SK-N-SH (cell line): ENCODE results near the gene SORBS2. TPM values are rescaled to one million over a fixed set of nuclear protein-coding genes. Genes with fewer than 3 reads are reported as not detected.

Experiments used
- CTCF ChIA-PET: fragments of 300-600, 350-600 bp; formaldehyde crosslinking; extraction: SDS; loops from one replicate; lab custom pipeline; 2021; lab: Yijun Ruan, JAX
- POLR2A ChIA-PET: fragments of 350-600 bp; sonication (Branson Sonifier 250); formaldehyde crosslinking; extraction: SDS; loops from one replicate; lab custom pipeline; 2020; ENCODE audit warnings: antibody characterized with exemption, inconsistent platforms; lab: Yijun Ruan, JAX
- DNase-seq: peaks from one replicate; pipeline ENCODE4 v3.0.0; 2012
- H2AFZ ChIP-seq: fragments of 200-600 bp; sonication (generic); 2 replicates; pipeline ENCODE4 v1.8.1; 2016; ENCODE audit warnings: antibody characterized with exemption, mild to moderate bottlenecking, low read depth
- H3F3A ChIP-seq: fragments of 200-600 bp; sonication (generic); replicated peaks from 2 replicates; pipeline ENCODE3; 2016; ENCODE audit warnings: antibody characterized with exemption, mild to moderate bottlenecking; ENCODE audit not compliant: insufficient read depth
- H3K27ac ChIP-seq, 2 experiments: fragments of 200-500 bp in 1 of 2; fragments of 200-600 bp in 1 of 2; sonication (Bioruptor generic) in 1 of 2; sonication (generic), shearing (Covaris generic) in 1 of 2; 2 replicates each; pipeline versions ENCODE4 v1.5.1 to v1.6.1; 2014 to 2016; ENCODE audit warnings: low read depth in 2 of 2, inconsistent platforms in 1 of 2, low read length in 1 of 2, mild to moderate bottlenecking in 1 of 2, mixed read lengths in 1 of 2
- H3K27me3 ChIP-seq: fragments of 200-600 bp; sonication (generic), shearing (Covaris generic); 2 replicates; pipeline ENCODE4 v1.6.1; 2016; ENCODE audit warnings: mixed run types; ENCODE audit not compliant: insufficient read depth
- H3K36me3 ChIP-seq, 2 experiments: fragments of 200-500 bp in 1 of 2; fragments of 200-600 bp in 1 of 2; sonication (Bioruptor generic) in 1 of 2; sonication (generic) in 1 of 2; replicated peaks in 1 of 2; 2 replicates each; pipeline versions ENCODE3 to v1.5.1; 2014 to 2016; ENCODE audit warnings: low read length in 1 of 2, mild to moderate bottlenecking in 1 of 2; ENCODE audit not compliant: insufficient read depth in 2 of 2, control insufficient read depth in 1 of 2
- H3K4me1 ChIP-seq, 2 experiments: fragments of 200-500 bp in 1 of 2; fragments of 200-600 bp in 1 of 2; sonication (Bioruptor generic) in 1 of 2; sonication (generic), shearing (Covaris generic) in 1 of 2; 2 replicates each; pipeline versions ENCODE4 v1.5.1 to v1.6.1; 2014 to 2016; ENCODE audit warnings: low read depth in 1 of 2, low read length in 1 of 2, mixed run types in 1 of 2; ENCODE audit not compliant: insufficient read depth in 2 of 2, control insufficient read depth in 1 of 2
- H3K4me2 ChIP-seq: fragments of 200-600 bp; sonication (generic), shearing (Covaris generic); 2 replicates; pipeline ENCODE4 v1.6.1; 2017; ENCODE audit warnings: mixed run types
- H3K4me3 ChIP-seq, 2 experiments: fragments of 200-500 bp in 1 of 2; fragments of 200-600 bp in 1 of 2; sonication (Bioruptor generic) in 1 of 2; sonication (generic), shearing (Covaris generic) in 1 of 2; 2 replicates each; pipeline versions ENCODE4 v1.5.1 to v1.8.1; 2014 to 2016; ENCODE audit warnings: low read depth in 2 of 2, inconsistent platforms in 1 of 2, low read length in 1 of 2, mild to moderate bottlenecking in 1 of 2, mixed read lengths in 1 of 2, moderate library complexity in 1 of 2
- H3K79me2 ChIP-seq: fragments of 200-600 bp; sonication (generic); 2 replicates; pipeline ENCODE4 v1.8.1; 2017; ENCODE audit warnings: mild to moderate bottlenecking; ENCODE audit not compliant: insufficient read depth
- H3K9ac ChIP-seq: fragments of 200-600 bp; sonication (generic); 2 replicates; pipeline ENCODE4 v1.6.1; 2017; ENCODE audit warnings: mixed run types
- H3K9me2 ChIP-seq: fragments of 200-600 bp; sonication (generic); 2 replicates; pipeline ENCODE4 v1.6.1; 2017; ENCODE audit warnings: mixed run types
- H3K9me3 ChIP-seq: fragments of 200-600 bp; sonication (generic); 2 replicates; pipeline ENCODE4 v1.6.1; 2017; ENCODE audit warnings: mixed run types, mild to moderate bottlenecking, moderate library complexity
- H4K20me1 ChIP-seq: fragments of 200-600 bp; sonication (generic); 2 replicates; pipeline ENCODE4 v1.6.1; 2017; ENCODE audit warnings: mild to moderate bottlenecking, mixed run types; ENCODE audit not compliant: insufficient read depth
- CTCF ChIP-seq: fragments of 200-600 bp; sonication (generic); IDR thresholded peaks from 2 replicates; pipeline ENCODE4 v1.6.1; 2017; ENCODE audit warnings: antibody characterized with exemption, mild to moderate bottlenecking, moderate library complexity
- EZH2phosphoT487 ChIP-seq: fragments of 200-600 bp; sonication (generic); IDR thresholded peaks from 2 replicates; pipeline ENCODE4 v1.6.1; 2017; ENCODE audit warnings: low read depth, mixed run types, mild to moderate bottlenecking, antibody characterized with exemption, moderate library complexity, borderline replicate concordance
- FOSL2 ChIP-seq: IDR thresholded peaks from 2 replicates; pipeline ENCODE4 v1.4.0; 2012; ENCODE audit warnings: low read depth, mild to moderate bottlenecking, moderate library complexity, borderline replicate concordance
- GABPA ChIP-seq: IDR thresholded peaks from 2 replicates; pipeline ENCODE4 v1.4.0; 2012; ENCODE audit warnings: low read depth, mild to moderate bottlenecking
- IRF3 ChIP-seq: fragments of 150-350 bp; IDR thresholded peaks from 2 replicates; pipeline ENCODE4 v1.6.1; 2016; ENCODE audit warnings: mild to moderate bottlenecking, low read depth, low read length
- JUND ChIP-seq: IDR thresholded peaks from 2 replicates; pipeline ENCODE4 v1.4.0; 2012
- MAX ChIP-seq: IDR thresholded peaks from 2 replicates; pipeline ENCODE4 v1.4.0; 2012; ENCODE audit warnings: low read depth
- MEF2A ChIP-seq: IDR thresholded peaks from 2 replicates; pipeline ENCODE4 v1.4.0; 2012; ENCODE audit warnings: low read depth, borderline replicate concordance
- NRF1 ChIP-seq: IDR thresholded peaks from 2 replicates; pipeline ENCODE4 v1.6.1; 2012; ENCODE audit warnings: low read depth, mild to moderate bottlenecking, low read length
- PBX3 ChIP-seq: IDR thresholded peaks from 2 replicates; pipeline ENCODE4; 2012
- RCOR1 ChIP-seq: fragments of 150-350 bp; IDR thresholded peaks from 2 replicates; pipeline ENCODE4 v1.6.1; 2017; ENCODE audit warnings: antibody characterized with exemption, low read length
- SIN3A ChIP-seq: IDR thresholded peaks from 2 replicates; pipeline ENCODE4 v1.6.1; 2012; ENCODE audit warnings: low read depth, mild to moderate bottlenecking, low read length, moderate library complexity, borderline replicate concordance
- SMC3 ChIP-seq: IDR thresholded peaks from 2 replicates; pipeline ENCODE4 v1.6.1; 2012; ENCODE audit warnings: low read depth, low read length, improper control_type of control experiment
- TCF12 ChIP-seq: IDR thresholded peaks from 2 replicates; pipeline ENCODE4 v1.4.0; 2012
- TEAD4 ChIP-seq: IDR thresholded peaks from 2 replicates; pipeline ENCODE4 v1.4.0; 2012; ENCODE audit warnings: mild to moderate bottlenecking, borderline replicate concordance; ENCODE audit not compliant: insufficient read depth
- USF2 ChIP-seq: fragments of 150-350 bp; IDR thresholded peaks from 2 replicates; pipeline ENCODE4 v1.6.1; 2017; ENCODE audit warnings: antibody characterized with exemption, low read length, low read depth, borderline replicate concordance
- WGBS: methylation state at CpG from one replicate; pipeline ENCODE4 v1.1.6; 2017; ENCODE audit warnings: low lambda C conversion rate; 5-methylcytosine and 5-hydroxymethylcytosine counted together
- polyA plus RNA-seq, 3 experiments: library from polyadenylated mRNA; depleted of rRNA; stranded (reverse); fragments of >200 nt; gene quantifications; 2 replicates each; pipeline ENCODE4 v1.2.3, GENCODE V29; 2012

The SORBS2 gene
- polyA plus RNA-seq, 1 of the 3 experiments (the other 2 are of a cell fraction), result 2.5 TPM

GRCh38 chr4:185735866-185736400 lies 76.1 kb downstream of the SORBS2 start:
- H3K9ac ChIP-seq, result no peak overlapping the region
- no peaks in the 10 kb centered on the region for H3K79me2 ChIP-seq
- no peak overlapping the region for H3K4me2 ChIP-seq
- H3K27me3 ChIP-seq, result no peaks in the 10 kb centered on the region
- no peak overlapping the region; a peak in 1 of 4 replicates for H3K27ac ChIP-seq
- CTCF ChIA-PET, result no interaction called here
- no peaks in the 10 kb centered on the region for H3K9me2 ChIP-seq
- H3K36me3 ChIP-seq, result no peaks in the 10 kb centered on the region
- TF ChIP-seq USF2, result no peak
- TF ChIP-seq TCF12, result no peak
- no peak for TF ChIP-seq CTCF
- TF ChIP-seq IRF3, result no peak
- TF ChIP-seq GABPA, result no peak
- TF ChIP-seq MEF2A, result no peak
- no peak for TF ChIP-seq RCOR1
- TF ChIP-seq EZH2phosphoT487, result no peak
- no peak for TF ChIP-seq SIN3A
- TF ChIP-seq SMC3, result no peak
- no peaks in the 10 kb centered on the region for H3K9me3 ChIP-seq
- POLR2A ChIA-PET, result no interaction called here
- H3F3A ChIP-seq, result peaks cover 3% of the 10 kb centered on the region
- H4K20me1 ChIP-seq, result no peaks in the 10 kb centered on the region
- no peak for DNase-seq
- H3K4me1 ChIP-seq, result peaks cover 2 to 6% of the 10 kb centered on the region in 2 experiments; a peak in 3 of 4 replicates
- H2AFZ ChIP-seq, result no peak overlapping the region
- 95% methylated on average over 4 of the region's 4 CpGs for WGBS
- no peak overlapping the region for H3K4me3 ChIP-seq

- CTCF ChIA-PET, result no interaction called here
- TF ChIP-seq CTCF (no peak), FOSL2 (no peak), TCF12 (no peak), JUND (no peak), NRF1 (no peak), TEAD4 (no peak), PBX3 (no peak), RCOR1 (no peak), SIN3A (no peak), MAX (no peak), USF2 (no peak)
Measured at GRCh38 chr4:185734930-185735329, 77.1 kb downstream of the SORBS2 start.

More at GRCh38 chr4:185734930-185735329, 77.1 kb downstream of the SORBS2 start:
- no peaks in the 10 kb centered on the region for H4K20me1 ChIP-seq
- no peaks in the 10 kb centered on the region for H3K36me3 ChIP-seq
- H3K27ac ChIP-seq, result no peak overlapping the region
- H3F3A ChIP-seq, result peaks cover 6% of the 10 kb centered on the region
- no peaks in the 10 kb centered on the region for H3K79me2 ChIP-seq
- H3K4me1 ChIP-seq, result peaks cover 6 to 7% of the 10 kb centered on the region in 2 experiments; a peak in 3 of 4 replicates
- H3K9me3 ChIP-seq, result no peaks in the 10 kb centered on the region
- no peak overlapping the region for H2AFZ ChIP-seq
- no peak overlapping the region for H3K4me2 ChIP-seq
- no peak overlapping the region for H3K4me3 ChIP-seq
- H3K9ac ChIP-seq, result no peak overlapping the region
- POLR2A ChIA-PET, result no interaction called here
- no peak for DNase-seq
- no peaks in the 10 kb centered on the region for H3K27me3 ChIP-seq
- 73% methylated on average over 1 of the region's 2 CpGs for WGBS
- no peaks in the 10 kb centered on the region for H3K9me2 ChIP-seq
